HG03558 (cell line): Measurements from ENCODE around the gene LEFTY1.
"Not testable (repeated sequence)": the region's sequence is repeated elsewhere in the genome, so short reads cannot be mapped to it uniquely, and the experiment has no call there.

Experiments used
- ATAC-seq: cut with Tn5 transposase; IDR thresholded peaks from one replicate; pipeline ENCODE4 v1.9.1; 2021; ENCODE audit warnings: moderate number of reproducible peaks; ENCODE audit not compliant: unreplicated experiment; ENCODE audit errors: extremely low read depth

Gene LEFTY1

GRCh38 chr1:225836296-225836695 lies 52.6 kb downstream of the LEFTY1 start:
- not testable (repeated sequence) for ATAC-seq
